SK-N-SH (cell line): ENCODE measurements around the gene MRPL19. TPM values are rescaled to one million over a fixed set of nuclear protein-coding genes. Genes with fewer than 3 reads are reported as not detected.

Source experiments
- CTCF ChIA-PET: fragments of 300-600, 350-600 bp; formaldehyde crosslinking; extraction: SDS; loops from one replicate; lab custom pipeline; 2021; lab: Yijun Ruan, JAX
- POLR2A ChIA-PET: fragments of 350-600 bp; sonication (Branson Sonifier 250); formaldehyde crosslinking; extraction: SDS; loops from one replicate; lab custom pipeline; 2020; ENCODE audit warnings: antibody characterized with exemption, inconsistent platforms; lab: Yijun Ruan, JAX
- DNase-seq: peaks from one replicate; pipeline ENCODE4 v3.0.0; 2012
- H2AFZ ChIP-seq: fragments of 200-600 bp; sonication (generic); 2 replicates; pipeline ENCODE4 v1.8.1; 2016; ENCODE audit warnings: antibody characterized with exemption, mild to moderate bottlenecking, low read depth
- H3F3A ChIP-seq: fragments of 200-600 bp; sonication (generic); replicated peaks from 2 replicates; pipeline ENCODE3; 2016; ENCODE audit warnings: antibody characterized with exemption, mild to moderate bottlenecking; ENCODE audit not compliant: insufficient read depth
- H3K27ac ChIP-seq, 2 experiments: fragments of 200-500 bp in 1 of 2; fragments of 200-600 bp in 1 of 2; sonication (Bioruptor generic) in 1 of 2; sonication (generic), shearing (Covaris generic) in 1 of 2; 2 replicates each; pipeline versions ENCODE4 v1.5.1 to v1.6.1; 2014 to 2016; ENCODE audit warnings: low read depth in 2 of 2, inconsistent platforms in 1 of 2, low read length in 1 of 2, mild to moderate bottlenecking in 1 of 2, mixed read lengths in 1 of 2
- H3K27me3 ChIP-seq: fragments of 200-600 bp; sonication (generic), shearing (Covaris generic); 2 replicates; pipeline ENCODE4 v1.6.1; 2016; ENCODE audit warnings: mixed run types; ENCODE audit not compliant: insufficient read depth
- H3K36me3 ChIP-seq, 2 experiments: fragments of 200-500 bp in 1 of 2; fragments of 200-600 bp in 1 of 2; sonication (Bioruptor generic) in 1 of 2; sonication (generic) in 1 of 2; replicated peaks in 1 of 2; 2 replicates each; pipeline versions ENCODE3 to v1.5.1; 2014 to 2016; ENCODE audit warnings: low read length in 1 of 2, mild to moderate bottlenecking in 1 of 2; ENCODE audit not compliant: insufficient read depth in 2 of 2, control insufficient read depth in 1 of 2
- H3K4me1 ChIP-seq, 2 experiments: fragments of 200-500 bp in 1 of 2; fragments of 200-600 bp in 1 of 2; sonication (Bioruptor generic) in 1 of 2; sonication (generic), shearing (Covaris generic) in 1 of 2; 2 replicates each; pipeline versions ENCODE4 v1.5.1 to v1.6.1; 2014 to 2016; ENCODE audit warnings: low read depth in 1 of 2, low read length in 1 of 2, mixed run types in 1 of 2; ENCODE audit not compliant: insufficient read depth in 2 of 2, control insufficient read depth in 1 of 2
- H3K4me2 ChIP-seq: fragments of 200-600 bp; sonication (generic), shearing (Covaris generic); 2 replicates; pipeline ENCODE4 v1.6.1; 2017; ENCODE audit warnings: mixed run types
- H3K4me3 ChIP-seq, 2 experiments: fragments of 200-500 bp in 1 of 2; fragments of 200-600 bp in 1 of 2; sonication (Bioruptor generic) in 1 of 2; sonication (generic), shearing (Covaris generic) in 1 of 2; 2 replicates each; pipeline versions ENCODE4 v1.5.1 to v1.8.1; 2014 to 2016; ENCODE audit warnings: low read depth in 2 of 2, inconsistent platforms in 1 of 2, low read length in 1 of 2, mild to moderate bottlenecking in 1 of 2, mixed read lengths in 1 of 2, moderate library complexity in 1 of 2
- H3K79me2 ChIP-seq: fragments of 200-600 bp; sonication (generic); 2 replicates; pipeline ENCODE4 v1.8.1; 2017; ENCODE audit warnings: mild to moderate bottlenecking; ENCODE audit not compliant: insufficient read depth
- H3K9ac ChIP-seq: fragments of 200-600 bp; sonication (generic); 2 replicates; pipeline ENCODE4 v1.6.1; 2017; ENCODE audit warnings: mixed run types
- H3K9me2 ChIP-seq: fragments of 200-600 bp; sonication (generic); 2 replicates; pipeline ENCODE4 v1.6.1; 2017; ENCODE audit warnings: mixed run types
- H3K9me3 ChIP-seq: fragments of 200-600 bp; sonication (generic); 2 replicates; pipeline ENCODE4 v1.6.1; 2017; ENCODE audit warnings: mixed run types, mild to moderate bottlenecking, moderate library complexity
- H4K20me1 ChIP-seq: fragments of 200-600 bp; sonication (generic); 2 replicates; pipeline ENCODE4 v1.6.1; 2017; ENCODE audit warnings: mild to moderate bottlenecking, mixed run types; ENCODE audit not compliant: insufficient read depth
- CHD2 ChIP-seq: fragments of 150-350 bp; IDR thresholded peaks from 2 replicates; pipeline ENCODE4 v1.6.1; 2018; ENCODE audit warnings: low read length; ENCODE audit not compliant: partially characterized antibody
- CTCF ChIP-seq: fragments of 200-600 bp; sonication (generic); IDR thresholded peaks from 2 replicates; pipeline ENCODE4 v1.6.1; 2017; ENCODE audit warnings: antibody characterized with exemption, mild to moderate bottlenecking, moderate library complexity
- ELF1 ChIP-seq: IDR thresholded peaks from 2 replicates; pipeline ENCODE4 v1.4.0; 2012
- EP300 ChIP-seq, 2 experiments: IDR thresholded peaks; 2 replicates each; pipeline versions ENCODE4 v1.4.0 to v1.6.1; 2012; ENCODE audit warnings: borderline replicate concordance in 1 of 2, low read depth in 1 of 2, low read length in 1 of 2
- FOSL2 ChIP-seq: IDR thresholded peaks from 2 replicates; pipeline ENCODE4 v1.4.0; 2012; ENCODE audit warnings: low read depth, mild to moderate bottlenecking, moderate library complexity, borderline replicate concordance
- FOXJ3 ChIP-seq: sonication (generic); formaldehyde crosslinking; IDR thresholded peaks from 2 replicates; pipeline ENCODE4 v1.5.1; 2020; ENCODE audit warnings: mild to moderate bottlenecking, missing genetic modification reagents
- FOXM1 ChIP-seq: IDR thresholded peaks from 2 replicates; pipeline ENCODE4 v1.4.0; 2012; ENCODE audit warnings: low read depth, mild to moderate bottlenecking
- GATA2 ChIP-seq: sonication (generic); formaldehyde crosslinking; IDR thresholded peaks from 2 replicates; pipeline ENCODE4 v1.5.0; 2020; ENCODE audit warnings: mild to moderate bottlenecking, missing genetic modification reagents
- IRF3 ChIP-seq: fragments of 150-350 bp; IDR thresholded peaks from 2 replicates; pipeline ENCODE4 v1.6.1; 2016; ENCODE audit warnings: mild to moderate bottlenecking, low read depth, low read length
- MAX ChIP-seq: IDR thresholded peaks from 2 replicates; pipeline ENCODE4 v1.4.0; 2012; ENCODE audit warnings: low read depth
- MEF2A ChIP-seq: IDR thresholded peaks from 2 replicates; pipeline ENCODE4 v1.4.0; 2012; ENCODE audit warnings: low read depth, borderline replicate concordance
- MXI1 ChIP-seq: IDR thresholded peaks from 2 replicates; pipeline ENCODE4 v1.6.1; 2012; ENCODE audit warnings: mild to moderate bottlenecking, low read depth, low read length, improper control_type of control experiment
- POLR2AphosphoS5 ChIP-seq: IDR thresholded peaks from 2 replicates; pipeline ENCODE4 v1.6.1; 2012; ENCODE audit warnings: low read depth, low read length
- RAD21 ChIP-seq: IDR thresholded peaks from 2 replicates; pipeline ENCODE4 v1.6.1; 2012; ENCODE audit warnings: mild to moderate bottlenecking, low read length
- RCOR1 ChIP-seq: fragments of 150-350 bp; IDR thresholded peaks from 2 replicates; pipeline ENCODE4 v1.6.1; 2017; ENCODE audit warnings: antibody characterized with exemption, low read length
- RFX5 ChIP-seq: IDR thresholded peaks from 2 replicates; pipeline ENCODE4 v1.6.1; 2012; ENCODE audit warnings: mild to moderate bottlenecking, improper control_type of control experiment, low read length
- RXRA ChIP-seq: IDR thresholded peaks from 2 replicates; pipeline ENCODE4 v1.4.0; 2012; ENCODE audit warnings: low read depth, mild to moderate bottlenecking, borderline replicate concordance
- SIN3A ChIP-seq: IDR thresholded peaks from 2 replicates; pipeline ENCODE4 v1.6.1; 2012; ENCODE audit warnings: low read depth, mild to moderate bottlenecking, low read length, moderate library complexity, borderline replicate concordance
- SMC3 ChIP-seq: IDR thresholded peaks from 2 replicates; pipeline ENCODE4 v1.6.1; 2012; ENCODE audit warnings: low read depth, low read length, improper control_type of control experiment
- TAF1 ChIP-seq: IDR thresholded peaks from 2 replicates; pipeline ENCODE4 v1.6.1; 2012; ENCODE audit warnings: low read depth, mild to moderate bottlenecking, low read length, moderate library complexity, borderline replicate concordance
- TCF12 ChIP-seq: IDR thresholded peaks from 2 replicates; pipeline ENCODE4 v1.4.0; 2012
- TEAD4 ChIP-seq: IDR thresholded peaks from 2 replicates; pipeline ENCODE4 v1.4.0; 2012; ENCODE audit warnings: mild to moderate bottlenecking, borderline replicate concordance; ENCODE audit not compliant: insufficient read depth
- YY1 ChIP-seq: IDR thresholded peaks from 2 replicates; pipeline ENCODE4 v1.4.0; 2012; ENCODE audit warnings: low read depth, mild to moderate bottlenecking
- WGBS: methylation state at CpG from one replicate; pipeline ENCODE4 v1.1.6; 2017; ENCODE audit warnings: low lambda C conversion rate; 5-methylcytosine and 5-hydroxymethylcytosine counted together
- polyA plus RNA-seq, 3 experiments: library from polyadenylated mRNA; depleted of rRNA; stranded (reverse); fragments of >200 nt; gene quantifications; 2 replicates each; pipeline ENCODE4 v1.2.3, GENCODE V29; 2012
- TF ChIP-seq, protein P1 (sequence below): fragments of 150-350 bp; IDR thresholded peaks from 2 replicates; pipeline ENCODE4 v1.6.1; 2017; ENCODE audit warnings: antibody characterized with exemption, low read length, low read depth, borderline replicate concordance
- TF ChIP-seq, protein P2 (sequence below): IDR thresholded peaks from 2 replicates; pipeline ENCODE4 v1.4.0; 2012; ENCODE audit warnings: low read depth, borderline replicate concordance

MRPL19 gene
- 15.4 and 18.5 TPM in 2 replicates for polyA plus RNA-seq (2012; rRNA removed)
- polyA plus RNA-seq (2012; cell fraction: cytosol; rRNA removed) = 24.7 and 39.6 TPM in 2 replicates
- 8.2 and 8.3 TPM in 2 replicates for polyA plus RNA-seq (2012; cell fraction: nucleus; rRNA removed)

DNA sequence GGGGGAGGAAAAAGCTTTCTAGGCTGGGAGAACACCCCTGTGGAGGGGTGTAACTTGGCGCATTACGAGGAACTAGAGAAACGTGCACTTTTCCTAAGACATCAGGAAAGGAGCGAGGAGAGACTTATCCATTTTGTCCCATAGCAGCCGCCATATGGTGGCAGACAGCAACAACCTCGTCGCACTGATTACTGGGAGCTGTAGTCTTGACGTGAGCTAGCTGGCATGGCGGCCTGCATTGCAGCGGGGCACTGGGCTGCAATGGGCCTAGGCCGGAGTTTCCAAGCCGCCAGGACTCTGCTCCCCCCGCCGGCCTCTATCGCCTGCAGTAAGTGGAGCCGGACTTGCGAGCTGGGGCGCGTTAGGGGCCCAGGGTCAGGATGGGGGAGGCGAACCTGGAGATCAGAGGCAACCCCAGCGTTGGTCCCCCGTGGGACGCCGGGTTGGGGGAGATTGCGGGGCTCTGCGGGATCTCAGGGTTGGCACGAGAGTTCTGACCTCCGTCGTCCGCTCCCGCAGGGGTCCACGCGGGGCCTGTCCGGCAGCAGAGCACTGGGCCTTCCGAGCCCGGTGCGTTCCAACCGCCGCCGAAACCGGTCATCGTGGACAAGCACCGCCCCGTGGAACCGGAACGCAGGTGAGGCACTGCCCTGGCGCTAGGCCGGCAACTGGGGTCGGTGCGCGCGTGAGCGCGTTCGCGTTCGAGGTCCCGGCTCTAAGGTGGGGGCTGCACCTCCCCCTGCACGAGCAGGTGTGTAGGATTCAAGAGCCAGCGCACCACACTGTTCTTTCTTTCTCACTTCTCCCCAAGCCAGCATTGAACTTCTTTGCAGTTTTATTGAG is at the start of gene MRPL19:
Gene MRPL19, plus strand, starts transcription at position 201 of the 843 bp plus-strand sequence. Its CDS starts 25 bp downstream, at position 226.
- CTCF ChIA-PET = interaction anchor here (0.8 to 2.4 kb wide), 8 partner anchors 9 to 83 kb away, joined by 3 to 8 read pairs (median 4); no protein-coding TSS in a partner anchor
- TF ChIP-seq EP300 (IDR thresholded peaks at IDR 0.05; ENCODE audit: borderline replicate concordance in 1 of 2, low read depth in 1 of 2, low read length in 1 of 2) = no peak
- TF ChIP-seq CTCF = no peak
- no peak for TF ChIP-seq FOXM1
- no peak for TF ChIP-seq TEAD4
- TF ChIP-seq FOXJ3 (CRISPR knock-in tag) = peak; percentile 32; the same call in 1 of the 2 replicates
- no peak for TF ChIP-seq RFX5
- 0 out of 2 replicates have a peak, but pooled peaks have one; percentile 27 for TF ChIP-seq SIN3A
- TF ChIP-seq RAD21 = no peak
- no peak for TF ChIP-seq RCOR1
- TF ChIP-seq SMC3 = no peak
- TF ChIP-seq GATA2 (CRISPR knock-in tag) = no peak
- no peak for TF ChIP-seq IRF3
- TF ChIP-seq FOSL2 = no peak
- TF ChIP-seq MAX = peak; percentile 23; the same call in 1 of the 2 replicates
- TF ChIP-seq ELF1 = peak; percentile 63; the same call in 1 of the 2 replicates
- TF ChIP-seq TCF12 = no peak
- peak; percentile 96 for TF ChIP-seq YY1
- TF ChIP-seq, protein P1, sequence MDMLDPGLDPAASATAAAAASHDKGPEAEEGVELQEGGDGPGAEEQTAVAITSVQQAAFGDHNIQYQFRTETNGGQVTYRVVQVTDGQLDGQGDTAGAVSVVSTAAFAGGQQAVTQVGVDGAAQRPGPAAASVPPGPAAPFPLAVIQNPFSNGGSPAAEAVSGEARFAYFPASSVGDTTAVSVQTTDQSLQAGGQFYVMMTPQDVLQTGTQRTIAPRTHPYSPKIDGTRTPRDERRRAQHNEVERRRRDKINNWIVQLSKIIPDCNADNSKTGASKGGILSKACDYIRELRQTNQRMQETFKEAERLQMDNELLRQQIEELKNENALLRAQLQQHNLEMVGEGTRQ = no peak
- TF ChIP-seq TAF1 = peak; percentile 92
- no peak; the same call in 1 of the 2 replicates for TF ChIP-seq MXI1
- TF ChIP-seq, protein P2, sequence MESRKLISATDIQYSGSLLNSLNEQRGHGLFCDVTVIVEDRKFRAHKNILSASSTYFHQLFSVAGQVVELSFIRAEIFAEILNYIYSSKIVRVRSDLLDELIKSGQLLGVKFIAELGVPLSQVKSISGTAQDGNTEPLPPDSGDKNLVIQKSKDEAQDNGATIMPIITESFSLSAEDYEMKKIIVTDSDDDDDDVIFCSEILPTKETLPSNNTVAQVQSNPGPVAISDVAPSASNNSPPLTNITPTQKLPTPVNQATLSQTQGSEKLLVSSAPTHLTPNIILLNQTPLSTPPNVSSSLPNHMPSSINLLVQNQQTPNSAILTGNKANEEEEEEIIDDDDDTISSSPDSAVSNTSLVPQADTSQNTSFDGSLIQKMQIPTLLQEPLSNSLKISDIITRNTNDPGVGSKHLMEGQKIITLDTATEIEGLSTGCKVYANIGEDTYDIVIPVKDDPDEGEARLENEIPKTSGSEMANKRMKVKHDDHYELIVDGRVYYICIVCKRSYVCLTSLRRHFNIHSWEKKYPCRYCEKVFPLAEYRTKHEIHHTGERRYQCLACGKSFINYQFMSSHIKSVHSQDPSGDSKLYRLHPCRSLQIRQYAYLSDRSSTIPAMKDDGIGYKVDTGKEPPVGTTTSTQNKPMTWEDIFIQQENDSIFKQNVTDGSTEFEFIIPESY = peak; percentile 83
- no peak for TF ChIP-seq MEF2A
- TF ChIP-seq RXRA = no peak
- peak; percentile 89 for TF ChIP-seq CHD2
- TF ChIP-seq POLR2AphosphoS5 = peak; percentile 81

More for the DNA sequence above, at the start of gene MRPL19:
- Histone ChIP-seq H3K4me3 (peak within 1 kb of the TSS; percentile 85 to 93), H4K20me1 (no peaks in the 10 kb centered on the region), H3K4me1 (peaks cover 0 to 2% of the 10 kb centered on the region in 2 experiments; a peak in 2 of 4 replicates), H3K36me3 (peaks cover 29 to 34% of the 10 kb centered on the region in 2 experiments), H3K9ac (peak within 1 kb of the TSS; percentile 83), H3K79me2 (peaks cover 33% of the 10 kb centered on the region), H3K27me3 (no peaks in the 10 kb centered on the region), H3K9me3 (no peaks in the 10 kb centered on the region), H3K4me2 (peak within 1 kb of the TSS; percentile 74), H3K9me2 (no peaks in the 10 kb centered on the region), H3F3A (no peaks in the 10 kb centered on the region), H2AFZ (peak within 1 kb of the TSS; percentile 96), H3K27ac (peak within 1 kb of the TSS; percentile 36 to 78; a peak in 3 of 4 replicates)
- POLR2A ChIA-PET = interaction anchor here (0.7 to 1.7 kb wide), 2 partner anchors 10 to 11 kb away, joined by 3 to 4 read pairs; no protein-coding TSS in a partner anchor
- peak; percentile 90 for DNase-seq
- 2% methylated on average over 22 of the region's 60 CpGs for WGBS
